H1 (cell line): ENCODE data around the gene HBQ1. TPM values are rescaled to one million over a fixed set of nuclear protein-coding genes. Genes with fewer than 3 reads are reported as not detected.
A peak's percentile ranks its signal among the peaks of the same experiment; 100 is the strongest.
"Not testable (repeated sequence)": the region's sequence is repeated elsewhere in the genome, so short reads cannot be mapped to it uniquely, and the experiment has no call there.

Source experiments
- CTCF ChIA-PET: fragments of 300-600 bp; sonication (Branson Sonifier 250); formaldehyde crosslinking; loops from one replicate; lab custom pipeline; 2021; ENCODE audit not compliant: partially characterized antibody; lab: Charles Lee
- POLR2A ChIA-PET: fragments of 300-600 bp; sonication (Branson Sonifier 250); formaldehyde crosslinking; loops from one replicate; lab custom pipeline; 2021; ENCODE audit warnings: inconsistent platforms; ENCODE audit not compliant: partially characterized antibody; lab: Charles Lee
- DNase-seq, 2 experiments: peaks; one replicate each; pipeline versions ENCODE4 v3.0.0 to v3.0.0-alpha.2; 2010 to 2022; ENCODE audit warnings: low spot score in 2 of 2, low read depth in 1 of 2, mixed read lengths in 1 of 2
- FAIRE-seq: peaks from 2 replicates; lab custom pipeline; 2011; peaks lifted over from hg19 to GRCh38; lab: Jason Lieb, UNC
- H2AFZ ChIP-seq: 2 replicates; pipeline ENCODE4 v1.8.1; 2012; ENCODE audit warnings: low read length, inconsistent platforms
- H2AK5ac ChIP-seq: 2 replicates; pipeline ENCODE4 v1.6.1; 2013; ENCODE audit warnings: low read depth, low read length
- H2BK120ac ChIP-seq: replicated peaks from 2 replicates; pipeline ENCODE3; 2013; ENCODE audit warnings: low read depth, low read length, inconsistent platforms
- H2BK12ac ChIP-seq: 2 replicates; pipeline ENCODE4 v1.6.1; 2013; ENCODE audit warnings: low read depth, low read length
- H2BK15ac ChIP-seq: 2 replicates; pipeline ENCODE4 v1.6.1; 2013; ENCODE audit warnings: low read length
- H2BK20ac ChIP-seq: 2 replicates; pipeline ENCODE4 v1.6.1; 2013; ENCODE audit warnings: low read length
- H2BK5ac ChIP-seq: 2 replicates; pipeline ENCODE4 v1.6.1; 2013; ENCODE audit warnings: low read depth, low read length
- H3K14ac ChIP-seq: 2 replicates; pipeline ENCODE4 v1.6.1; 2013; ENCODE audit warnings: inconsistent platforms; ENCODE audit not compliant: insufficient read length
- H3K18ac ChIP-seq: 2 replicates; pipeline ENCODE4 v1.6.1; 2013; ENCODE audit warnings: low read length; ENCODE audit errors: extremely low read depth
- H3K23ac ChIP-seq: 2 replicates; pipeline ENCODE4 v1.6.1; 2013; ENCODE audit warnings: inconsistent platforms; ENCODE audit not compliant: insufficient read length
- H3K23me2 ChIP-seq: 2 replicates; pipeline ENCODE4 v1.6.1; 2013; ENCODE audit warnings: low read depth, low read length
- H3K27ac ChIP-seq: 2 replicates; pipeline ENCODE4 v1.6.1; 2011; ENCODE audit warnings: low read depth, low read length, inconsistent platforms
- H3K27me3 ChIP-seq, 4 experiments: replicated peaks in 1 of 4; 1 replicate in 1 of 4; 2 replicates in 3 of 4; pipeline versions ENCODE4 v1.6.1 to v1.8.1; 2011 to 2013; ENCODE audit warnings: low read length in 3 of 4, mild to moderate bottlenecking in 3 of 4, inconsistent platforms in 2 of 4, mixed read lengths in 2 of 4, moderate library complexity in 1 of 4; ENCODE audit not compliant: control insufficient read depth in 3 of 4, insufficient read depth in 3 of 4; ENCODE audit errors: extremely low read depth in 1 of 4
- H3K36me3 ChIP-seq, 4 experiments: 2 replicates each; pipeline versions ENCODE4 v1.6.1 to v1.8.1; 2011 to 2013; ENCODE audit warnings: mild to moderate bottlenecking in 4 of 4, low read length in 3 of 4, moderate library complexity in 2 of 4, control low read depth in 1 of 4, inconsistent platforms in 1 of 4; ENCODE audit not compliant: insufficient read depth in 4 of 4, control insufficient read depth in 2 of 4
- H3K4ac ChIP-seq: replicated peaks from 2 replicates; pipeline ENCODE3; 2013; ENCODE audit warnings: low read length, low read depth, mixed read lengths, inconsistent platforms; ENCODE audit not compliant: insufficient read length
- H3K4me1 ChIP-seq, 4 experiments: replicated peaks in 1 of 4; 1 replicate in 1 of 4; 2 replicates in 3 of 4; pipeline versions ENCODE4 v1.6.1 to v1.8.1; 2011 to 2013; ENCODE audit warnings: low read length in 3 of 4, inconsistent platforms in 2 of 4, mixed read lengths in 1 of 4; ENCODE audit not compliant: insufficient read depth in 4 of 4, control insufficient read depth in 3 of 4
- H3K4me2 ChIP-seq, 2 experiments: 2 replicates each; pipeline versions ENCODE4 v1.6.1 to v1.8.1; 2011 to 2013; ENCODE audit warnings: low read depth in 2 of 2, low read length in 2 of 2, control low read depth in 1 of 2, inconsistent platforms in 1 of 2, mild to moderate bottlenecking in 1 of 2; ENCODE audit not compliant: insufficient read depth in 1 of 2
- H3K4me3 ChIP-seq, 4 experiments: fragments of 200-600, 300-600 bp in 1 of 4; sonication (generic), shearing (Covaris generic), sonication (Bioruptor Twin) in 1 of 4; 2 replicates each; pipeline versions ENCODE4 v1.5.1 to v1.8.1; 2011 to 2016; ENCODE audit warnings: low read length in 4 of 4, low read depth in 3 of 4, control low read depth in 2 of 4, inconsistent platforms in 2 of 4, mild to moderate bottlenecking in 2 of 4, mixed read lengths in 1 of 4, moderate library complexity in 1 of 4; ENCODE audit not compliant: insufficient read depth in 2 of 4; ENCODE audit errors: extremely low read depth in 1 of 4
- H3K56ac ChIP-seq: replicated peaks from 2 replicates; pipeline ENCODE3; 2013; ENCODE audit warnings: low read depth, mild to moderate bottlenecking, mixed read lengths, low read length, inconsistent platforms; ENCODE audit not compliant: insufficient read length
- H3K79me1 ChIP-seq: 2 replicates; pipeline ENCODE4 v1.6.1; 2013; ENCODE audit warnings: low read depth, low read length, control low read depth
- H3K79me2 ChIP-seq, 2 experiments: 2 replicates each; pipeline versions ENCODE4 v1.6.1 to v1.8.1; 2012 to 2013; ENCODE audit warnings: low read length in 2 of 2, mild to moderate bottlenecking in 2 of 2, inconsistent platforms in 1 of 2; ENCODE audit not compliant: insufficient read depth in 2 of 2, control insufficient read depth in 1 of 2
- H3K9ac ChIP-seq, 4 experiments: replicated peaks in 1 of 4; 1 replicate in 1 of 4; 2 replicates in 3 of 4; pipeline versions ENCODE4 v1.6.1 to v1.8.1; 2011 to 2013; ENCODE audit warnings: low read depth in 3 of 4, low read length in 3 of 4, control low read depth in 2 of 4, mild to moderate bottlenecking in 2 of 4, moderate library complexity in 2 of 4, inconsistent platforms in 1 of 4; ENCODE audit errors: extremely low read depth in 1 of 4
- H3K9me3 ChIP-seq, 2 experiments: 2 replicates each; pipeline versions ENCODE4 v1.6.1 to v1.8.1; 2012 to 2013; ENCODE audit warnings: mild to moderate bottlenecking in 2 of 2, moderate library complexity in 2 of 2, control low read depth in 1 of 2, inconsistent platforms in 1 of 2, low read depth in 1 of 2, low read length in 1 of 2, mixed read lengths in 1 of 2; ENCODE audit not compliant: insufficient read depth in 2 of 2
- H4K20me1 ChIP-seq, 2 experiments: replicated peaks in 1 of 2; 2 replicates each; pipeline versions ENCODE3 to v1.8.1; 2011 to 2013; ENCODE audit warnings: inconsistent platforms in 2 of 2, low read length in 2 of 2, mild to moderate bottlenecking in 1 of 2; ENCODE audit not compliant: insufficient read depth in 2 of 2, control insufficient read depth in 1 of 2
- H4K5ac ChIP-seq: 2 replicates; pipeline ENCODE4 v1.6.1; 2013; ENCODE audit warnings: low read length, low read depth, mixed read lengths, inconsistent platforms; ENCODE audit not compliant: insufficient read length
- H4K8ac ChIP-seq: 2 replicates; pipeline ENCODE4 v1.8.0; 2013; ENCODE audit warnings: mild to moderate bottlenecking, moderate library complexity, low read length, inconsistent platforms; ENCODE audit not compliant: insufficient read depth; ENCODE audit errors: extremely low read depth
- H4K91ac ChIP-seq: replicated peaks from 2 replicates; pipeline ENCODE3; 2013; ENCODE audit warnings: low read length, mixed read lengths, inconsistent platforms; ENCODE audit not compliant: insufficient read length
- EZH2 ChIP-seq: fragments of 200-600 bp; sonication (generic); IDR thresholded peaks from 2 replicates; pipeline ENCODE4 v1.7.1; 2012; ENCODE audit warnings: low read depth, mild to moderate bottlenecking, moderate library complexity, low read length, inconsistent platforms; ENCODE audit not compliant: severe bottlenecking
- WGBS, 2 experiments: shearing (Covaris generic) in 1 of 2; methylation state at CpG; one replicate each; pipeline versions ENCODE4 v1.1.6 to v1.1.7; 2013 to 2015; ENCODE audit warnings: low lambda C conversion rate in 2 of 2, mixed read lengths in 2 of 2, inconsistent platforms in 1 of 2, low coverage in 1 of 2, missing lambda C conversion rate in 1 of 2; ENCODE audit not compliant: insufficient replicate concordance in 2 of 2, insufficient coverage in 1 of 2, insufficient read length in 1 of 2; ENCODE audit errors: extremely low coverage in 1 of 2, missing lambda C conversion rate in 1 of 2; 5-methylcytosine and 5-hydroxymethylcytosine counted together
- polyA plus RNA-seq, 7 experiments: library from polyadenylated mRNA; depleted of rRNA in 3 of 7; stranded (reverse) in 5 of 7; unstranded in 2 of 7; fragments of >200 nt in 5 of 7; fragments of 200-250 nt in 2 of 7; gene quantifications; 1 replicate in 5 of 7; 2 replicates in 1 of 7; 4 replicates in 1 of 7; pipeline versions ENCODE4 v1.2.1 to v1.2.3, GENCODE V29; 2011 to 2013; ENCODE audit warnings: missing spikeins in 2 of 7, mixed read lengths in 2 of 7
- total RNA-seq: library from RNA; stranded (reverse); fragmentation: NEBNext Ultra II Directional; extraction: Animal tissue kit (Norgen Biotek cat#: 25700); gene quantifications from 2 replicates; pipeline ENCODE4 v1.2.1, GENCODE V29; 2021

Gene HBQ1
- total and polyA plus RNA-seq, 2 of the 8 experiments (the other 6 are each of a cell fraction or from before 2014, with no cell fraction given) = 2.9 to 17.1 TPM

DNA sequence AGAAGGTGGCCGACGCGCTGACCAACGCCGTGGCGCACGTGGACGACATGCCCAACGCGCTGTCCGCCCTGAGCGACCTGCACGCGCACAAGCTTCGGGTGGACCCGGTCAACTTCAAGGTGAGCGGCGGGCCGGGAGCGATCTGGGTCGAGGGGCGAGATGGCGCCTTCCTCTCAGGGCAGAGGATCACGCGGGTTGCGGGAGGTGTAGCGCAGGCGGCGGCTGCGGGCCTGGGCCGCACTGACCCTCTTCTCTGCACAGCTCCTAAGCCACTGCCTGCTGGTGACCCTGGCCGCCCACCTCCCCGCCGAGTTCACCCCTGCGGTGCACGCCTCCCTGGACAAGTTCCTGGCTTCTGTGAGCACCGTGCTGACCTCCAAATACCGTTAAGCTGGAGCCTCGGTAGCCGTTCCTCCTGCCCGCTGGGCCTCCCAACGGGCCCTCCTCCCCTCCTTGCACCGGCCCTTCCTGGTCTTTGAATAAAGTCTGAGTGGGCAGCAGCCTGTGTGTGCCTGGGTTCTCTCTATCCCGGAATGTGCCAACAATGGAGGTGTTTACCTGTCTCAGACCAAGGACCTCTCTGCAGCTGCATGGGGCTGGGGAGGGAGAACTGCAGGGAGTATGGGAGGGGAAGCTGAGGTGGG, 6.9 kb upstream of the HBQ1 start:
- H2BK20ac ChIP-seq, H2BK5ac ChIP-seq, H4K91ac ChIP-seq, H3K23ac ChIP-seq, FAIRE-seq, H4K8ac ChIP-seq, H3K27ac ChIP-seq, H3K79me1 ChIP-seq, H3K9me3 ChIP-seq, H3K56ac ChIP-seq, H3K4me2 ChIP-seq, H2BK120ac ChIP-seq, H3K4me3 ChIP-seq, H3K9ac ChIP-seq, H2BK15ac ChIP-seq, DNase-seq, H4K5ac ChIP-seq, H2AFZ ChIP-seq, CTCF ChIA-PET, H3K23me2 ChIP-seq, H2AK5ac ChIP-seq, POLR2A ChIA-PET, H3K14ac ChIP-seq, H3K36me3 ChIP-seq, H3K18ac ChIP-seq, H2BK12ac ChIP-seq, H3K4ac ChIP-seq, H3K79me2 ChIP-seq: not testable (repeated sequence)
- peak; percentile 45 for TF ChIP-seq EZH2
- Histone ChIP-seq H4K20me1 (peaks cover 8 to 20% of the 10 kb centered on the region in 2 experiments), H3K27me3 (peaks cover 54 to 83% (median 74%) of the 10 kb centered on the region in 4 experiments), H3K4me1 (peaks cover 0 to 12% (median 1%) of the 10 kb centered on the region in 4 experiments; a peak in 4 of 7 replicates)
- 15% methylated on average over 13 of the region's 44 CpGs; no CpG with 5 or more reads in 1 of the 2 experiments for WGBS, 2 experiments
